ENCODE measurements around the gene CLEC11A. TPM values are rescaled to one million over a fixed set of nuclear protein-coding genes. Genes with fewer than 3 reads are reported as not detected.

CLEC11A gene
- total RNA-seq, 1 donor from 2014 or later: 6.0 TPM

GRCh38 chr19:50693064-50693975, 29.8 kb upstream of the CLEC11A start:
- H3K27me3 Mint-ChIP-seq (ENCODE audit: unreplicated experiment): peaks cover 15% of the 10 kb centered on the region
- no peaks in the 10 kb centered on the region for H3K9me3 Mint-ChIP-seq (ENCODE audit: unreplicated experiment)

GRCh38 chr19:50694815-50695145, 28.4 kb upstream of the CLEC11A start:
- H3K9me3 Mint-ChIP-seq (ENCODE audit: unreplicated experiment): no peaks in the 10 kb centered on the region
- no peaks in the 10 kb centered on the region for H3K4me1 Mint-ChIP-seq (ENCODE audit: unreplicated experiment)
- H3K27me3 Mint-ChIP-seq (ENCODE audit: unreplicated experiment): peaks cover 15% of the 10 kb centered on the region
- H3K36me3 Mint-ChIP-seq (ENCODE audit: unreplicated experiment): no peaks in the 10 kb centered on the region
- no peak overlapping the region for H3K4me3 Mint-ChIP-seq (ENCODE audit: unreplicated experiment)
- DNase-seq (ENCODE audit: extremely low spot score, unreplicated experiment): no peak
- no peak for TF ChIP-seq CTCF (IDR thresholded peaks at IDR 0.05)
- H3K27ac Mint-ChIP-seq (ENCODE audit: unreplicated experiment): no peak overlapping the region

More at GRCh38 chr19:50693064-50693975, 29.8 kb upstream of the CLEC11A start:
- DNase-seq (ENCODE audit: extremely low spot score, unreplicated experiment): no peak
- H3K4me1 Mint-ChIP-seq (ENCODE audit: unreplicated experiment): no peaks in the 10 kb centered on the region
- H3K4me3 Mint-ChIP-seq (ENCODE audit: unreplicated experiment): no peak overlapping the region
- no peak for TF ChIP-seq CTCF (IDR thresholded peaks at IDR 0.05)
- H3K36me3 Mint-ChIP-seq (ENCODE audit: unreplicated experiment): no peaks in the 10 kb centered on the region
- no peak overlapping the region for H3K27ac Mint-ChIP-seq (ENCODE audit: unreplicated experiment)

- TF ChIP-seq CTCF (IDR thresholded peaks at IDR 0.05): no peak
- DNase-seq (ENCODE audit: extremely low spot score, unreplicated experiment): no peak
- H3K36me3 Mint-ChIP-seq (ENCODE audit: unreplicated experiment): no peaks in the 10 kb centered on the region
- H3K27me3 Mint-ChIP-seq (ENCODE audit: unreplicated experiment): peaks cover 15% of the 10 kb centered on the region
- H3K4me1 Mint-ChIP-seq (ENCODE audit: unreplicated experiment): no peaks in the 10 kb centered on the region
- H3K27ac Mint-ChIP-seq (ENCODE audit: unreplicated experiment): no peak overlapping the region
- H3K4me3 Mint-ChIP-seq (ENCODE audit: unreplicated experiment): no peak overlapping the region
- no peaks in the 10 kb centered on the region for H3K9me3 Mint-ChIP-seq (ENCODE audit: unreplicated experiment)
Observed at GRCh38 chr19:50695251-50696093, 27.7 kb upstream of the CLEC11A start.

GRCh38 chr19:50696094-50696483, 27.1 kb upstream of the CLEC11A start:
- no peak overlapping the region for H3K4me3 Mint-ChIP-seq (ENCODE audit: unreplicated experiment)
- DNase-seq (ENCODE audit: extremely low spot score, unreplicated experiment): no peak
- peaks cover 15% of the 10 kb centered on the region for H3K27me3 Mint-ChIP-seq (ENCODE audit: unreplicated experiment)
- no peak overlapping the region for H3K27ac Mint-ChIP-seq (ENCODE audit: unreplicated experiment)
- H3K9me3 Mint-ChIP-seq (ENCODE audit: unreplicated experiment): no peaks in the 10 kb centered on the region
- no peak for TF ChIP-seq CTCF (IDR thresholded peaks at IDR 0.05)
- H3K4me1 Mint-ChIP-seq (ENCODE audit: unreplicated experiment): no peaks in the 10 kb centered on the region
- no peaks in the 10 kb centered on the region for H3K36me3 Mint-ChIP-seq (ENCODE audit: unreplicated experiment)

Measured in osteocyte (in vitro differentiated cells).